NCI-H1694 treated with DMSO at 0.1 percent for 48 hours (cell line): ENCODE measurements around the gene ANKRD33.

Experiments used
- DNase-seq: peaks from one replicate; lab custom pipeline; 2025; lab: John Stamatoyannopoulos, UW

ANKRD33 gene

DNA sequence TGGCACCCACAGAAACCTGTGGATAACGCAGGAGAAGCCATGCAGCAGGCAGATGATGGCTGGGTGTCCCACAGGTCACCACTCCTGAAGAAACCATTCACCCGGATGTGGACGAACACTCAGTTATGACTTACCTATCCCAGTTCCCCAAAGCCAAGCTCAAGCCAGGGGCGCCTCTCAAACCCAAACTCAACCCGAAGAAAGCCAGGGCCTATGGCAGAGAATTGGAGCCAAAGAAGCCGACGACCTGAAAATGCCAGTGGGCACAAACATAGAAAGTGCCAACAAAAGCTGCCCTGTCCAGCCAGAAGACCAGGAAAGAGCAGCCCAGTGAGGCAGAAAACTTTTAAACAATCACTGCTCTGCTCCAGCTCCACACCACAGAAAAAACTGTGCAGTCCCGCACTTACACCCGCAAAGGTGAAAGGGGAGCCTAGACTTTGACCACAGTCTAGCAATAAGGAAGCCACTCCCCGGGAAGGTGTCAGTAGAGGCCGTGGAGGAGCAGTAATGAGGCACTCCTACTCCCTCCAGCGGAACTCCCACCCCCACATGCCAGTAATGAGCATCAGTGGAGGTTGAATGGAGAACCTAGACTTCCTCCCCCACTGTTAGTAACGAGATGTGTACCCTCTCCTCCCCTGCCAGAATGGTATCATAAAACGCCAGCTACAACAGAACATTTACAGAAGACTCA is 13.4 kb downstream of the ANKRD33 start:
- DNase-seq: no peak

DNA sequence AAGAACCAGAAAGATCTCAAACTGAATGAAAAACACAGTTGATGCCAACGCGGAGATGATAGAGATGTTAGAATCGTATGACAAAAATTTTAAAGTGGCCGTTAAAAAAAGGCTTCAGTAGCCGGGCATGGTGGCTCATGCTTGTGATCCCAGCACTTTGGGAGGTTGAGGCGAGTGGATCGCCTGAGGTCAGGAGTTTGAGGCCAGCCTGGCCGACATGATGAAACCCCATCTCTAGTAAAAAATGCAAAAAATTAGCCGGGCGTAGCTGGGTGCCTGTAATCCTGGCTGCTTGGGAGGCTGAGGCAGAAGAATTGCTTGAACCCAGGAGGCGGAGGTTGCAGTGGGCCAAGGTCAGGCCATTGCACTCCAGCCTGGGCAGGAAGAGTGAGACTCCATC is 14.0 kb downstream of the ANKRD33 start:
- no peak for DNase-seq

DNA sequence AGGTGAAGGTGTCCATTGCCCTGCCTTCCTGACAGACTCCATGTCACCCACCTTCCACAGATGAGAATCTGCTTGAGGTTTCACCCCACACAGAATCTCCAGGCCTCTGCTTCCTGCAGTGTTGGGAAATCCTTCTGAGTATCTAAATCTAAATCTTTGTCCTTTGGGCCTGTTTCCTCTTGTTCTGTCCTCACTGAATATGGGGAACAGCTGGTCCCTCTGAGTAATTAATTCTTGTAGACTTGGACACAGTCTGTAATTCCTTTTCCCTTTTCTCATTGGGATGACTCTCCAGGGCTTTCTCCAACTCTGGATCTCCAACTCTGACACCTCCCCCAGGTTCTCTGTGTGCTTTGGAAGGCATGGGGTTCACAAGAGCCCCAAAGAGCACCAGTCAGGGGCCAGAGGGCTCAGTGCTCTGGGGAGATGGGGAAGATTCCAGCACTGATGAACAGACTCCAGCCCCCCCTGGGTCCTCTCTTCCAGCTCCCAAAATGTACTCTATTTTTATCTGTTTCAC is 17.1 kb downstream of the ANKRD33 start:
- peak; percentile 4 for DNase-seq

GRCh38 chr12:51905471-51906429 is 17.8 kb downstream of the ANKRD33 start:
- DNase-seq: no peak

- no peak for DNase-seq
Measured at GRCh38 chr12:51906430-51907082, 18.7 kb downstream of the ANKRD33 start.

GRCh38 chr12:51907083-51907855 is 19.4 kb downstream of the ANKRD33 start, which contains the start of gene ACVRL1:
TSS of gene ACVRL1 (plus strand) at chr12:51907504. CDS start at chr12:51912475, 4,971 bp downstream.
- no peak for DNase-seq

DNA sequence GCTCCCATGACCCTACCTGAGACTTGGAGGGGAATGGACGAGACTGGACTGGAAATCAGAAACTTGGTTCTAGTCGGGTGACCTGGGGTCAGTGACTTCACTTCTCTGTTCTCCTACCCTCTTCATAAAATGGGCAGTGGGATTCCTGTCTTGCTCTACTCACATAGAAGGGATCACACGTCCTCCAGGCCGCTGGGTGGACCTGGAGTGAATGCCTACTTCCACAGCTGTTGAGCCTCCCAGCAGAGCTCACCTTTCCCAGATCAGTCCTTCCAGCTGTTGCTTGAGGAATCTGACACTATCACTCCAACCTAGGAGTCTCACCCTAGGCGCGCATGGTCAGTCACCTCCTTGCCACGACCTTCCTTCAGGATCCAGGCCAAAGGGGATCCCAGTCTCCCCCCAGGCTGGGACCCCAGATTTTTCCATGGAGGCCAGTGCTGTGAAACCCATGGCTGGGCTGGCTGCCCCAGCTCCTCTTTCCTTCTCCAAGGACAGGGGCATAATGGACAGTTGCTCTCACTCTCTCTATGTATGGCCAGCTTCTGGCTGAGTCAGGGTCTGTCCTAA is 20.0 kb downstream of the ANKRD33 start:
- no peak for DNase-seq

DNA sequence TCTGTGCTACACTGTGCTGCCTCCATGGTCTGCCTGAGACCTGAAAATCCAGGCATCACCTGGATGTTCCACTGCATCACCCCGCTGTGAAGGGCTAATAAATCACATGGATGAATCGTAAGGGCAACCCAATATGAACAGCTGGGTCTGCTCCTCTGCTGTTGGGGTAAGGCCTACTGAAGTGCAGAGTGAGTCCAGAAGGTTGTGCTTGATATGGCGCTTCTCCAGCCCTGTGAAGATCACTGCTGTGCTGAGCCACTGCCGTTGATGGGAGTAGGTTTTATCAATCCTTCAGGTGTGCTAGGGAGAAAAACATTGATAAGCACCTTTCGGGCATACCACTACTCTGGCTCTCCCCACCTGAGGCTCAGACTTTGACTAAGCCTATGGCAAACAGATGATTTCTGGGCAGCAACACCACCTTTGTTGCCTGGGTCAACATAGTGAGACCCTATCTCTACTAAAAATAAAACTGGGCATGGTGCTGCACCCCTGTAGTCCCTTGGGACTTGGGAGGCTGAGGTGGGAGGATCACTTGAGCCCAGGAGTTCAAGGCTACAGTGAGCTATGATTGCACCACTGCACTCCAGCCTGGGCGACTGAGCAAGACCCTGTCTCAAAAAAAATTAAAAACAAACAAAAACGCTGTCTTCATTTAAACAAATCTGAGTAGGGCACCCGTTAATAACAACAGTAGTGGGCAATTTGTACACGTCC is 21.1 kb downstream of the ANKRD33 start:
- DNase-seq: no peak

- DNase-seq: no peak
Measured at GRCh38 chr12:51910168-51910567, 22.3 kb downstream of the ANKRD33 start.

GRCh38 chr12:51910691-51911090 is 22.8 kb downstream of the ANKRD33 start:
- DNase-seq: no peak

DNA sequence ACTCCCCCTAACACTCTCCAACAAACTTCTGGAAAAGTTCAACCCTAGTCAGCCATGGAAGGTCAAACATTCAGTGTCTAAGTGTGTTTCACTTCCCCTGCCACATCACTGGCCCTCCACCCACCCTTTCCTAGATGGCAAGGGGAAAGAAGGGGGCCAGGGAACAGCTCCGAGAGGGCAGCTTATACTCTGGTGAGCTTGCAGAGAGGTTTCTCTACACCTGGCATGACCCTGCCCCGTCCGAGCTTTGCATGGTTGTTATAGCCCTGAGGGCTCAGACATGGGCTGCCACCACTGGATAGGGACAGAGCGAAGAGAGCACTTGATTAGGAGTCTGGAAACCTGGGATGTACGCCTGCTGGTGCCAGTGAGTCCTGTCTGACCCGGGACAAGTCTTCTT is 23.4 kb downstream of the ANKRD33 start:
- DNase-seq: no peak

DNA sequence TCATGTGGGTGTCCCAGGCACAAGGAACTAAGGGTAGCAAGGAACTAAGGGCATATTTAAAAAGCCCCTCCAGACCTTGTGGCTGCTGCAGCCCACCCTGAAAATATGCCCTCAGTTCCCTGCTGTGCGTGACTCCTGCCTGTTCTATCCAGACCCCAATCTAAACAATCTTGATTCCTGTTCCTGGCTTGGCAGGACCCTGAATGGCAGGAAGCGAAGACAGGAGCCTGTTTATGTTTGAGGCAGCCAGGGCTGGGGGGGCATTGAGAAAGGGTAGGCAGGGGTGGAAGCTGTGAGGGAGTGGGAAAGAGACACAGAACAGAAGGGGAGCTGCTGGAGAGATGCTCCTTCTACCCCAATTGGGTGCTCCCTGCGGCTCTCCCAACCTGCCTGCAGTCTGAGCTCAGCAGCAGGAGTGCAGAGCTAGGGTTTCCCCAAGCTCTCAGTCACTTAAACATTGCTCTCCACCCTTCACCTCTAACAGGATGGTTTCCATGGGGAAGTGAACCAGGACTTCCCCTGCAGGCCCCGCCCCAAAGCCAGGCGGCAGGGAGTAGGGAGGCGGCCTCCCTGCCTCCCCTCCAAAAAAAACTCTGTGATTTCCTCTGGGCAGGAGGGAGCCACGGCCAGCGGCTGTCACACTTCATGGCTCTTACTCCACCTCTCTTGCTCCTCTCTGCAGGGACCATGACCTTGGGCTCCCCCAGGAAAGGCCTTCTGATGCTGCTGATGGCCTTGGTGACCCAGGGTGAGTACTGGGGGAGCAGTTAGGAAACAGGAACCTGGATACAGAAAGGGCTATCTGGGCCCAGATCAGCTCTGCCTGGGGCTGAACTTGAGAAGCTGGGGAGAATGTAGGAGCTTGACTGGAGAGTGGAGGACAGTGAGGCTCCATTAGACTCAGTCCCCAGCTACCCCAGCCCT is 24.1 kb downstream of the ANKRD33 start:
- DNase-seq: no peak

DNA sequence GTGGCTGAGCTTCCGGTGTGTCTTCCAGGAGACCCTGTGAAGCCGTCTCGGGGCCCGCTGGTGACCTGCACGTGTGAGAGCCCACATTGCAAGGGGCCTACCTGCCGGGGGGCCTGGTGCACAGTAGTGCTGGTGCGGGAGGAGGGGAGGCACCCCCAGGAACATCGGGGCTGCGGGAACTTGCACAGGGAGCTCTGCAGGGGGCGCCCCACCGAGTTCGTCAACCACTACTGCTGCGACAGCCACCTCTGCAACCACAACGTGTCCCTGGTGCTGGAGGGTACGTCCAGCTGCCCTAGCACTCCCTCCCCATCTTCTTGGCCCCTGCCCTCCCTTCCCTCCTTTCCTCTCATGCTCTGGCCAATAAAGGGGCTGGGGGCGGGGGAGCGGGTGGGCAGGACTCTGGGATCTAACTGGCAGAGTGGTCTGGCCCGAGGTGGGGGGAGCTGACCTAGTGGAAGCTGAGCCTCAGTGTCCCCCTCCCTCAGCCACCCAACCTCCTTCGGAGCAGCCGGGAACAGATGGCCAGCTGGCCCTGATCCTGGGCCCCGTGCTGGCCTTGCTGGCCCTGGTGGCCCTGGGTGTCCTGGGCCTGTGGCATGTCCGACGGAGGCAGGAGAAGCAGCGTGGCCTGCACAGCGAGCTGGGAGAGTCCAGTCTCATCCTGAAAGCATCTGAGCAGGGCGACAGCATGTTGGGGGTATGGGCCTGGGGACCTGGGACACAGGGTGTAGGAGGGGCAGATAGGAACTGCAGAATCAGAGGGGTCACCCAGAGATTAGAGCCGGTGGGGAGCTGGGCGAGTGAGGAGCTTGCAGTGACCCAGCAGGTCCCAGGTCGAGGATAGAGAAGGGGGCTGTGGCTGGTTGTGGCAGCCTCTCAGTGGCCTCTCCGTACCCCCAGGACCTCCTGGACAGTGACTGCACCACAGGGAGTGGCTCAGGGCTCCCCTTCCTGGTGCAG is 25.4 kb downstream of the ANKRD33 start:
- DNase-seq: no peak

DNA sequence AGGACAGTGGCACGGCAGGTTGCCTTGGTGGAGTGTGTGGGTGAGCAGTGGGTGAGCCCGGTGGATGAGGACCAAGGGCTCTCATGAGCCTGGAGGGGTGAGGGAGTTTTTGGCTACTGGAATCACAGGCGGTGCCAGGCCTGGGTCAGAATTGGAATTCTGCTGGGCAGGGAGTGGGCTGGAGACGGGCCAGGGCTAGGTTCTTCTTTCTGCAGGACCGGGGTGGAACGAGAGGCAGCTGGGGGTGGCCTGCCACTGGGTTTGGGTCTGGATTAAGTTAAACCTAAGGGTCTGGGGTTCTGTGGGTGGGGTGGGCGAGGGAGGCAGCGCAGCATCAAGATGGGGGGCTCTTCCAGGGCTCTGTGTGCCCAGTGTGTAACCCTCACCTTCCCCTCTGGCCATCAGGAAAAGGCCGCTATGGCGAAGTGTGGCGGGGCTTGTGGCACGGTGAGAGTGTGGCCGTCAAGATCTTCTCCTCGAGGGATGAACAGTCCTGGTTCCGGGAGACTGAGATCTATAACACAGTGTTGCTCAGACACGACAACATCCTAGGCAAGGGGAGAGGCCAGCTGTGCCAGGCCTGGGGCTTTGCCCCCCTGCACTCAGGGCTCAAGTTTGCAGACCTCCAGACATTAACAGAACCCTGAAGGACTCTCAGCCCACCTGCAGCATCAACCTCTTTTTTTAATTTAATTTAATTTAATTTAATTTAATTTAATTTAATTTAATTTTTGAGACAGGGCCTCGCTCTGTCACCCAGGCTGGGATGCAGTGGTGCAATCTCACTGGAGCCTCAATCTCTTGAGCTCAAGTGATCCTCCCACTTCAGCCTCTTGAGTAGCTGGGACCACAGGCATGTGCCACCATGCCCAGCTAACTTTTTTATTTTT is 26.4 kb downstream of the ANKRD33 start:
- no peak for DNase-seq

GRCh38 chr12:51915003-51915625 is 27.2 kb downstream of the ANKRD33 start:
- no peak for DNase-seq

DNA sequence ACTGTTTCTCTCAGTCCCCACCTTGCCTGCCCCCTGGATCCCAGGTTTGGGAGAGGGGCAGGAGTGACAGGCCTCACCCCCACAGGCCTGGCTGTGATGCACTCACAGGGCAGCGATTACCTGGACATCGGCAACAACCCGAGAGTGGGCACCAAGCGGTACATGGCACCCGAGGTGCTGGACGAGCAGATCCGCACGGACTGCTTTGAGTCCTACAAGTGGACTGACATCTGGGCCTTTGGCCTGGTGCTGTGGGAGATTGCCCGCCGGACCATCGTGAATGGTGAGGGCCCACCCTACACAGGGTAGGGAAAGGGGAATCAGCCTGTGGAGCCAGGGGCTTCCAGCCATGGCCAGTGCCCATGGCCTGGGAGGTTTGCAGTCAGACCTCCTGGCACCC is 28.0 kb downstream of the ANKRD33 start:
- DNase-seq: no peak
